H1 (cell line): ENCODE results near the gene HK1. TPM values are rescaled to one million over a fixed set of nuclear protein-coding genes. Genes with fewer than 3 reads are reported as not detected.

Experiments
- CTCF ChIA-PET: fragments of 300-600 bp; sonication (Branson Sonifier 250); formaldehyde crosslinking; loops from one replicate; lab custom pipeline; 2021; ENCODE audit not compliant: partially characterized antibody; lab: Charles Lee
- POLR2A ChIA-PET: fragments of 300-600 bp; sonication (Branson Sonifier 250); formaldehyde crosslinking; loops from one replicate; lab custom pipeline; 2021; ENCODE audit warnings: inconsistent platforms; ENCODE audit not compliant: partially characterized antibody; lab: Charles Lee
- DNase-seq, 2 experiments: peaks; one replicate each; pipeline versions ENCODE4 v3.0.0 to v3.0.0-alpha.2; 2010 to 2022; ENCODE audit warnings: low spot score in 2 of 2, low read depth in 1 of 2, mixed read lengths in 1 of 2
- FAIRE-seq: peaks from 2 replicates; lab custom pipeline; 2011; peaks lifted over from hg19 to GRCh38; lab: Jason Lieb, UNC
- H2AFZ ChIP-seq: 2 replicates; pipeline ENCODE4 v1.8.1; 2012; ENCODE audit warnings: low read length, inconsistent platforms
- H2AK5ac ChIP-seq: 2 replicates; pipeline ENCODE4 v1.6.1; 2013; ENCODE audit warnings: low read depth, low read length
- H2BK120ac ChIP-seq: replicated peaks from 2 replicates; pipeline ENCODE3; 2013; ENCODE audit warnings: low read depth, low read length, inconsistent platforms
- H2BK12ac ChIP-seq: 2 replicates; pipeline ENCODE4 v1.6.1; 2013; ENCODE audit warnings: low read depth, low read length
- H2BK15ac ChIP-seq: 2 replicates; pipeline ENCODE4 v1.6.1; 2013; ENCODE audit warnings: low read length
- H2BK20ac ChIP-seq: 2 replicates; pipeline ENCODE4 v1.6.1; 2013; ENCODE audit warnings: low read length
- H2BK5ac ChIP-seq: 2 replicates; pipeline ENCODE4 v1.6.1; 2013; ENCODE audit warnings: low read depth, low read length
- H3K14ac ChIP-seq: 2 replicates; pipeline ENCODE4 v1.6.1; 2013; ENCODE audit warnings: inconsistent platforms; ENCODE audit not compliant: insufficient read length
- H3K18ac ChIP-seq: 2 replicates; pipeline ENCODE4 v1.6.1; 2013; ENCODE audit warnings: low read length; ENCODE audit errors: extremely low read depth
- H3K23ac ChIP-seq: 2 replicates; pipeline ENCODE4 v1.6.1; 2013; ENCODE audit warnings: inconsistent platforms; ENCODE audit not compliant: insufficient read length
- H3K23me2 ChIP-seq: 2 replicates; pipeline ENCODE4 v1.6.1; 2013; ENCODE audit warnings: low read depth, low read length
- H3K27ac ChIP-seq: 2 replicates; pipeline ENCODE4 v1.6.1; 2011; ENCODE audit warnings: low read depth, low read length, inconsistent platforms
- H3K27me3 ChIP-seq, 4 experiments: replicated peaks in 1 of 4; 1 replicate in 1 of 4; 2 replicates in 3 of 4; pipeline versions ENCODE4 v1.6.1 to v1.8.1; 2011 to 2013; ENCODE audit warnings: low read length in 3 of 4, mild to moderate bottlenecking in 3 of 4, inconsistent platforms in 2 of 4, mixed read lengths in 2 of 4, moderate library complexity in 1 of 4; ENCODE audit not compliant: control insufficient read depth in 3 of 4, insufficient read depth in 3 of 4; ENCODE audit errors: extremely low read depth in 1 of 4
- H3K36me3 ChIP-seq, 4 experiments: 2 replicates each; pipeline versions ENCODE4 v1.6.1 to v1.8.1; 2011 to 2013; ENCODE audit warnings: mild to moderate bottlenecking in 4 of 4, low read length in 3 of 4, moderate library complexity in 2 of 4, control low read depth in 1 of 4, inconsistent platforms in 1 of 4; ENCODE audit not compliant: insufficient read depth in 4 of 4, control insufficient read depth in 2 of 4
- H3K4ac ChIP-seq: replicated peaks from 2 replicates; pipeline ENCODE3; 2013; ENCODE audit warnings: low read length, low read depth, mixed read lengths, inconsistent platforms; ENCODE audit not compliant: insufficient read length
- H3K4me1 ChIP-seq, 4 experiments: replicated peaks in 1 of 4; 1 replicate in 1 of 4; 2 replicates in 3 of 4; pipeline versions ENCODE4 v1.6.1 to v1.8.1; 2011 to 2013; ENCODE audit warnings: low read length in 3 of 4, inconsistent platforms in 2 of 4, mixed read lengths in 1 of 4; ENCODE audit not compliant: insufficient read depth in 4 of 4, control insufficient read depth in 3 of 4
- H3K4me2 ChIP-seq, 2 experiments: 2 replicates each; pipeline versions ENCODE4 v1.6.1 to v1.8.1; 2011 to 2013; ENCODE audit warnings: low read depth in 2 of 2, low read length in 2 of 2, control low read depth in 1 of 2, inconsistent platforms in 1 of 2, mild to moderate bottlenecking in 1 of 2; ENCODE audit not compliant: insufficient read depth in 1 of 2
- H3K4me3 ChIP-seq, 4 experiments: fragments of 200-600, 300-600 bp in 1 of 4; sonication (generic), shearing (Covaris generic), sonication (Bioruptor Twin) in 1 of 4; 2 replicates each; pipeline versions ENCODE4 v1.5.1 to v1.8.1; 2011 to 2016; ENCODE audit warnings: low read length in 4 of 4, low read depth in 3 of 4, control low read depth in 2 of 4, inconsistent platforms in 2 of 4, mild to moderate bottlenecking in 2 of 4, mixed read lengths in 1 of 4, moderate library complexity in 1 of 4; ENCODE audit not compliant: insufficient read depth in 2 of 4; ENCODE audit errors: extremely low read depth in 1 of 4
- H3K56ac ChIP-seq: replicated peaks from 2 replicates; pipeline ENCODE3; 2013; ENCODE audit warnings: low read depth, mild to moderate bottlenecking, mixed read lengths, low read length, inconsistent platforms; ENCODE audit not compliant: insufficient read length
- H3K79me1 ChIP-seq: 2 replicates; pipeline ENCODE4 v1.6.1; 2013; ENCODE audit warnings: low read depth, low read length, control low read depth
- H3K79me2 ChIP-seq, 2 experiments: 2 replicates each; pipeline versions ENCODE4 v1.6.1 to v1.8.1; 2012 to 2013; ENCODE audit warnings: low read length in 2 of 2, mild to moderate bottlenecking in 2 of 2, inconsistent platforms in 1 of 2; ENCODE audit not compliant: insufficient read depth in 2 of 2, control insufficient read depth in 1 of 2
- H3K9ac ChIP-seq, 4 experiments: replicated peaks in 1 of 4; 1 replicate in 1 of 4; 2 replicates in 3 of 4; pipeline versions ENCODE4 v1.6.1 to v1.8.1; 2011 to 2013; ENCODE audit warnings: low read depth in 3 of 4, low read length in 3 of 4, control low read depth in 2 of 4, mild to moderate bottlenecking in 2 of 4, moderate library complexity in 2 of 4, inconsistent platforms in 1 of 4; ENCODE audit errors: extremely low read depth in 1 of 4
- H3K9me3 ChIP-seq, 2 experiments: 2 replicates each; pipeline versions ENCODE4 v1.6.1 to v1.8.1; 2012 to 2013; ENCODE audit warnings: mild to moderate bottlenecking in 2 of 2, moderate library complexity in 2 of 2, control low read depth in 1 of 2, inconsistent platforms in 1 of 2, low read depth in 1 of 2, low read length in 1 of 2, mixed read lengths in 1 of 2; ENCODE audit not compliant: insufficient read depth in 2 of 2
- H4K20me1 ChIP-seq, 2 experiments: replicated peaks in 1 of 2; 2 replicates each; pipeline versions ENCODE3 to v1.8.1; 2011 to 2013; ENCODE audit warnings: inconsistent platforms in 2 of 2, low read length in 2 of 2, mild to moderate bottlenecking in 1 of 2; ENCODE audit not compliant: insufficient read depth in 2 of 2, control insufficient read depth in 1 of 2
- H4K5ac ChIP-seq: 2 replicates; pipeline ENCODE4 v1.6.1; 2013; ENCODE audit warnings: low read length, low read depth, mixed read lengths, inconsistent platforms; ENCODE audit not compliant: insufficient read length
- H4K8ac ChIP-seq: 2 replicates; pipeline ENCODE4 v1.8.0; 2013; ENCODE audit warnings: mild to moderate bottlenecking, moderate library complexity, low read length, inconsistent platforms; ENCODE audit not compliant: insufficient read depth; ENCODE audit errors: extremely low read depth
- H4K91ac ChIP-seq: replicated peaks from 2 replicates; pipeline ENCODE3; 2013; ENCODE audit warnings: low read length, mixed read lengths, inconsistent platforms; ENCODE audit not compliant: insufficient read length
- ASH2L ChIP-seq: fragments of 200-600, 300-600 bp; sonication (generic); IDR thresholded peaks from one replicate; pipeline ENCODE4 v1.7.1; 2017; ENCODE audit warnings: low read length
- CBX8 ChIP-seq: fragments of 300-800, 300-1000 bp; sonication (generic); IDR thresholded peaks from 2 replicates; pipeline ENCODE4 v1.7.1; 2016; ENCODE audit warnings: low read depth, low read length, borderline replicate concordance
- GTF2F1 ChIP-seq: IDR thresholded peaks from 2 replicates; pipeline ENCODE4 v1.6.1; 2012; ENCODE audit warnings: low read depth, low read length, improper control_type of control experiment, borderline replicate concordance
- TEAD4 ChIP-seq: IDR thresholded peaks from 2 replicates; pipeline ENCODE4 v1.6.1; 2012; ENCODE audit warnings: low read depth, low read length, inconsistent platforms, mixed read lengths
- USF2 ChIP-seq: IDR thresholded peaks from 2 replicates; pipeline ENCODE4 v1.6.1; 2011; ENCODE audit warnings: low read length, improper control_type of control experiment
- WGBS, 2 experiments: shearing (Covaris generic) in 1 of 2; methylation state at CpG; one replicate each; pipeline versions ENCODE4 v1.1.6 to v1.1.7; 2013 to 2015; ENCODE audit warnings: low lambda C conversion rate in 2 of 2, mixed read lengths in 2 of 2, inconsistent platforms in 1 of 2, low coverage in 1 of 2, missing lambda C conversion rate in 1 of 2; ENCODE audit not compliant: insufficient replicate concordance in 2 of 2, insufficient coverage in 1 of 2, insufficient read length in 1 of 2; ENCODE audit errors: extremely low coverage in 1 of 2, missing lambda C conversion rate in 1 of 2; 5-methylcytosine and 5-hydroxymethylcytosine counted together
- polyA plus RNA-seq, 7 experiments: library from polyadenylated mRNA; depleted of rRNA in 3 of 7; stranded (reverse) in 5 of 7; unstranded in 2 of 7; fragments of >200 nt in 5 of 7; fragments of 200-250 nt in 2 of 7; gene quantifications; 1 replicate in 5 of 7; 2 replicates in 1 of 7; 4 replicates in 1 of 7; pipeline versions ENCODE4 v1.2.1 to v1.2.3, GENCODE V29; 2011 to 2013; ENCODE audit warnings: missing spikeins in 2 of 7, mixed read lengths in 2 of 7
- total RNA-seq: library from RNA; stranded (reverse); fragmentation: NEBNext Ultra II Directional; extraction: Animal tissue kit (Norgen Biotek cat#: 25700); gene quantifications from 2 replicates; pipeline ENCODE4 v1.2.1, GENCODE V29; 2021

Gene HK1
- total and polyA plus RNA-seq, 2 of the 8 experiments (the other 6 are each of a cell fraction or from before 2014, with no cell fraction given): 55.8 to 247 TPM

- Histone ChIP-seq H4K91ac (no peak overlapping the region), H3K4ac (no peak overlapping the region), H2BK15ac (no peak overlapping the region), H3K27ac (no peak overlapping the region), H2AFZ (peak overlapping the region; percentile 63), H2BK120ac (no peak overlapping the region), H3K9me3 (no peaks in the 10 kb centered on the region), H3K79me1 (no peaks in the 10 kb centered on the region), H3K4me2 (no peak overlapping the region), H3K56ac (no peak overlapping the region), H3K4me3 (no peak overlapping the region), H2BK5ac (no peak overlapping the region), H3K23me2 (no peaks in the 10 kb centered on the region), H3K79me2 (no peaks in the 10 kb centered on the region), H4K20me1 (no peaks in the 10 kb centered on the region), H2AK5ac (no peak overlapping the region), H4K5ac (no peak overlapping the region), H3K9ac (no peak overlapping the region), H3K23ac (no peak overlapping the region), H3K27me3 (no peaks in the 10 kb centered on the region), H2BK20ac (no peak overlapping the region), H3K36me3 (no peaks in the 10 kb centered on the region), H3K4me1 (no peaks in the 10 kb centered on the region), H3K14ac (no peak overlapping the region), H2BK12ac (no peak overlapping the region), H3K18ac (no peak overlapping the region), H4K8ac (no peak overlapping the region)
- no peak for FAIRE-seq
- WGBS, 2 experiments: 89% methylated on average over 5 of the region's 5 CpGs; no CpG with 5 or more reads in 1 of the 2 experiments
- CTCF ChIA-PET: interaction anchor here (0.6 to 16.6 kb wide), 9 partner anchors 7 to 532 kb away, joined by 3 to 150 read pairs (median 5); partner anchors contain the start of gene TSPAN15
- DNase-seq: no peak
- TF ChIP-seq ASH2L (no peak), CBX8 (no peak), GTF2F1 (no peak), TEAD4 (no peak), USF2 (peak; percentile 58)
- POLR2A ChIA-PET: no interaction called here
Measured at GRCh38 chr10:69425511-69426298, 147.4 kb downstream of the HK1 start.
